Neural progenitor cell (in vitro differentiated cells): ENCODE measurements around the gene INTS4. TPM values are rescaled to one million over a fixed set of nuclear protein-coding genes. Genes with fewer than 3 reads are reported as not detected.

Source experiments
- DNase-seq: peaks from one replicate; pipeline ENCODE4 v3.0.0-alpha.2; 2016; ENCODE audit warnings: low spot score
- H2AFZ ChIP-seq: fragments of 200-600 bp; sonication (generic); replicated peaks from 2 replicates; pipeline ENCODE4 v1.6.1; 2016; ENCODE audit warnings: antibody characterized with exemption
- H3F3A ChIP-seq: fragments of 200-600 bp; sonication (generic); 2 replicates; pipeline ENCODE4 v1.6.1; 2016; ENCODE audit warnings: antibody characterized with exemption, low read depth
- H3K27ac ChIP-seq: fragments of 200-600 bp; sonication (generic); 2 replicates; pipeline ENCODE4 v1.5.1; 2016; ENCODE audit warnings: mild to moderate bottlenecking
- H3K27me3 ChIP-seq: fragments of 200-600 bp; sonication (generic); 2 replicates; pipeline ENCODE4 v1.6.1; 2016; ENCODE audit warnings: mild to moderate bottlenecking, moderate library complexity
- H3K36me3 ChIP-seq: fragments of 200-600 bp; sonication (generic); 2 replicates; pipeline ENCODE4 v1.5.1; 2016
- H3K4me1 ChIP-seq: fragments of 200-600 bp; sonication (generic); 2 replicates; pipeline ENCODE4 v1.6.1; 2016; ENCODE audit warnings: mixed run types
- H3K4me2 ChIP-seq: fragments of 200-600 bp; sonication (generic); 2 replicates; pipeline ENCODE4 v1.6.1; 2016
- H3K4me3 ChIP-seq: fragments of 200-600 bp; sonication (generic); 2 replicates; pipeline ENCODE4 v1.5.1; 2016
- H3K79me2 ChIP-seq: fragments of 200-600 bp; sonication (generic); 2 replicates; pipeline ENCODE4 v1.6.1; 2016; ENCODE audit warnings: low read depth
- H3K9ac ChIP-seq: fragments of 200-600 bp; sonication (generic); 2 replicates; pipeline ENCODE4 v1.6.1; 2016
- H3K9me3 ChIP-seq: fragments of 200-600 bp; sonication (generic); 2 replicates; pipeline ENCODE4 v1.5.1; 2016; ENCODE audit warnings: low read depth
- H4K20me1 ChIP-seq: fragments of 200-600 bp; sonication (generic); 2 replicates; pipeline ENCODE4 v1.6.1; 2016; ENCODE audit warnings: low read depth
- H3K27ac Mint-ChIP-seq: 3 replicates; pipeline ENCODE4 v1.8.0; 2021; ENCODE audit warnings: mixed read lengths
- H3K27me3 Mint-ChIP-seq: 2 replicates; pipeline ENCODE4 v1.8.0; 2022; ENCODE audit warnings: low read depth, mild to moderate bottlenecking, inconsistent platforms, moderate library complexity, mixed read lengths; ENCODE audit not compliant: insufficient read depth
- H3K36me3 Mint-ChIP-seq: 3 replicates; pipeline ENCODE4 v1.8.0; 2021; ENCODE audit warnings: mixed read lengths
- H3K4me1 Mint-ChIP-seq: 3 replicates; pipeline ENCODE4 v1.8.0; 2021; ENCODE audit warnings: mixed read lengths
- H3K4me3 Mint-ChIP-seq: 3 replicates; pipeline ENCODE4 v1.8.0; 2021; ENCODE audit warnings: mild to moderate bottlenecking, moderate library complexity, mixed read lengths
- H3K9me3 Mint-ChIP-seq: 3 replicates; pipeline ENCODE4 v1.8.0; 2020; ENCODE audit warnings: mixed read lengths
- CTCF ChIP-seq: fragments of 200-600 bp; sonication (generic); IDR thresholded peaks from 2 replicates; pipeline ENCODE4 v1.5.1; 2017; ENCODE audit warnings: antibody characterized with exemption, mild to moderate bottlenecking
- EZH2 ChIP-seq: fragments of 200-600 bp; sonication (generic); IDR thresholded peaks from 2 replicates; pipeline ENCODE4 v1.6.1; 2017; ENCODE audit warnings: antibody characterized with exemption, mild to moderate bottlenecking, moderate library complexity
- EZH2phosphoT487 ChIP-seq: fragments of 200-600 bp; sonication (generic); IDR thresholded peaks from 2 replicates; pipeline ENCODE4 v1.6.1; 2017; ENCODE audit warnings: antibody characterized with exemption
- small RNA-seq: library from RNA; depleted of rRNA; stranded (forward); fragments of <200 nt; gene quantifications from one replicate; pipeline ENCODE3, GENCODE V24; 2015
- total RNA-seq: library from RNA; depleted of rRNA; stranded (reverse); fragments of >200 nt; gene quantifications from 2 replicates; pipeline ENCODE4 v1.2.3, GENCODE V29; 2015; ENCODE audit warnings: low replicate concordance

INTS4 gene
- total RNA-seq, 1 donor from 2014 or later = 61.5 TPM

- Histone ChIP-seq H2AFZ (no peak overlapping the region), H3K79me2 (no peaks in the 10 kb centered on the region), H3K4me1 (no peaks in the 10 kb centered on the region), H3K27ac (no peak overlapping the region), H4K20me1 (no peaks in the 10 kb centered on the region), H3K27me3 (no peaks in the 10 kb centered on the region), H3F3A (no peaks in the 10 kb centered on the region), H3K4me2 (no peak overlapping the region), H3K36me3 (no peaks in the 10 kb centered on the region), H3K9ac (no peak overlapping the region), H3K4me3 (no peak overlapping the region), H3K9me3 (no peaks in the 10 kb centered on the region)
- Mint-ChIP-seq H3K36me3 (peaks cover 29% of the 10 kb centered on the region), H3K4me3 (no peak overlapping the region), H3K4me1 (no peaks in the 10 kb centered on the region), H3K27ac (no peak overlapping the region), H3K27me3 (no peaks in the 10 kb centered on the region), H3K9me3 (peaks cover 30% of the 10 kb centered on the region)
- DNase-seq = no peak
- TF ChIP-seq CTCF (no peak), EZH2phosphoT487 (no peak), EZH2 (no peak)
These were observed 161.2 kb downstream of the INTS4 start for GRCh38 chr11:77833302-77833701.

- H3K4me3 ChIP-seq = no peak overlapping the region
- Mint-ChIP-seq H3K9me3 (peaks cover 26% of the 10 kb centered on the region), H3K36me3 (peaks cover 21% of the 10 kb centered on the region), H3K27me3 (no peaks in the 10 kb centered on the region), H3K27ac (no peak overlapping the region), H3K4me3 (no peak overlapping the region), H3K4me1 (no peaks in the 10 kb centered on the region)
- H3K4me1 ChIP-seq = no peaks in the 10 kb centered on the region
- no peaks in the 10 kb centered on the region for H3K9me3 ChIP-seq
- no peaks in the 10 kb centered on the region for H3K27me3 ChIP-seq
- no peak overlapping the region for H2AFZ ChIP-seq
- H3K36me3 ChIP-seq = no peaks in the 10 kb centered on the region
- DNase-seq = no peak
- H3K4me2 ChIP-seq = no peak overlapping the region
- TF ChIP-seq EZH2 (no peak), CTCF (no peak), EZH2phosphoT487 (no peak)
- no peak overlapping the region for H3K9ac ChIP-seq
- H3F3A ChIP-seq = no peaks in the 10 kb centered on the region
- no peak overlapping the region for H3K27ac ChIP-seq
- H4K20me1 ChIP-seq = no peaks in the 10 kb centered on the region
- no peaks in the 10 kb centered on the region for H3K79me2 ChIP-seq
These were observed 165.5 kb downstream of the INTS4 start for GRCh38 chr11:77828926-77829325.

Small RNA genes within 50 kb of the gene (small RNA-seq; reads per million reads assigned to genes)
- not detected for gene AP002812.4

Other genes with a start within 250 kb of the INTS4 start
- 84.0 and 106 TPM in 2 replicates for gene RSF1, start 173.9 kb downstream of the INTS4 start, total RNA-seq
- gene AAMDC, start 173.5 kb downstream of the INTS4 start, total RNA-seq = 16.4 and 25.2 TPM in 2 replicates
- gene KCTD14, start 28.6 kb upstream of the INTS4 start, total RNA-seq = 4.3 and 5.3 TPM in 2 replicates
- gene THRSP, start 69.2 kb upstream of the INTS4 start, total RNA-seq = not detected in 2 replicates
- gene NDUFC2, start 85.2 kb upstream of the INTS4 start, total RNA-seq = 36.7 and 89.5 TPM in 2 replicates
- 73.2 and 117 TPM in 2 replicates for gene ALG8, start 145.0 kb upstream of the INTS4 start, total RNA-seq
- 0.90 and 2.3 TPM in 2 replicates for gene KCTD21, start 194.0 kb upstream of the INTS4 start, total RNA-seq
- 4.2 and 12.5 TPM in 2 replicates for gene USP35, start 194.3 kb upstream of the INTS4 start, total RNA-seq